ENCODE data around the gene SFTA2.
A peak's percentile ranks its signal among the peaks of the same experiment; 100 is the strongest.

SFTA2 gene

DNA sequence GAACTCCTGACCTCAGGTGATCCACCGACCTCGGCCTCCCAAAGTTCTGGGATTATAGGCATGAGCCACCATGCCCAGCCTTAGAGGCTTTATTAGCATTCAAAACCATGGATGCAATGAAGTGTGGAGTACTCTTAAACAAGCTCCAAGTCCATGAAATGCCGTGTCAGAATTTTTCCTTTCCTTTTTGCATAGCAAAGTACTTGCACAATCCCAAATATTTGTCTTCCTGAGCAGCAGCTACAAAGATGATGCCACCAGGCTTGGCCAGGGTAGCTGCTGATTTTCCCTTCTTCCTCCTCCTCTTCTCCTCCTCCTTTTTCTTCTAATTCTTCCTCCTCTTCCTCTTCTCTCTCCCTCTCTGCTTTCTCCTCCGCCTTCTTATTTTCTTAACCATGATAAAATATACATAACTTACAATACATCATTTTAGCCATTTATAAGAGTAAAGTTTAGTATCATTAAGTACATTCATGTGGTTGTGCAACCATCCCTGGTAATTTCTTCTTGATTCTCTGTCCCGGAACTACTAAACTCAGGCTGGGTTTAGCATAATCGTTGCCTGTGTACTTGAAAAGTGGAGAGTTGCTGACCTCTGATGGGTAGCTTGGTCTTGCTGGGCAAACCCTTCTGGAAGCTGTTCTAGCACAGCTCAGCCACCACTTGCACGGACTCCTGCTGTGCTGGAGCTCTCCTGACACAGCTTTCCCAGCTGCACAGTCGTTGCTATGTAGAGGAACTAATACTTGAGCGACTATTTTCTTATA, 29.1 kb upstream of the SFTA2 start:
- H3K4ac ChIP-seq (ENCODE audit: low read depth in 1 of 2, low read length in 2 of 2) = no peak overlapping the region
- WGBS = 90% methylated on average over 5 of the region's 9 CpGs
- no peak overlapping the region for H3K27ac ChIP-seq (ENCODE audit: low read length, poor library complexity, severe bottlenecking)
- no peaks in the 10 kb centered on the region for H3K36me3 ChIP-seq (ENCODE audit: control insufficient read depth in 1 of 2, insufficient read depth in 2 of 2, low read depth in 1 of 2, low read length in 2 of 2)
- H3K79me1 ChIP-seq (replicated peaks; ENCODE audit: low read length, poor library complexity, severe bottlenecking) = no peaks in the 10 kb centered on the region
- no peak overlapping the region for H3K9ac ChIP-seq (ENCODE audit: low read length)
- H2AFZ ChIP-seq (ENCODE audit: low read depth, low read length) = no peak overlapping the region
- no peak overlapping the region for H3K4me2 ChIP-seq (ENCODE audit: low read length, poor library complexity, severe bottlenecking)
- H4K91ac ChIP-seq (ENCODE audit: low read length) = no peak overlapping the region
- no peak overlapping the region for H2BK120ac ChIP-seq (ENCODE audit: low read depth, low read length)
- no peaks in the 10 kb centered on the region for H3K9me3 ChIP-seq (ENCODE audit: control insufficient read depth, low read length)
- no peak overlapping the region for H3K14ac ChIP-seq (ENCODE audit: low read length in 2 of 2)
- no peak overlapping the region for H4K8ac ChIP-seq (ENCODE audit: low read length)
- H2BK12ac ChIP-seq (ENCODE audit: low read length in 2 of 2) = no peak overlapping the region
- H3K4me1 ChIP-seq (ENCODE audit: control insufficient read depth, insufficient read depth, low read depth, low read length) = peaks cover 12% of the 10 kb centered on the region
- H2BK15ac ChIP-seq (ENCODE audit: low read depth, poor library complexity, severe bottlenecking) = no peak overlapping the region
- no peak overlapping the region for H3K4me3 ChIP-seq (ENCODE audit: insufficient read depth in 1 of 2, low read depth in 1 of 2, low read length in 2 of 2)
- peaks cover 15 to 41% of the 10 kb centered on the region in 2 experiments for H3K27me3 ChIP-seq (ENCODE audit: control insufficient read depth in 1 of 2, insufficient read depth in 1 of 2, low read length in 2 of 2)
- H2BK5ac ChIP-seq (ENCODE audit: low read depth, low read length, poor library complexity, severe bottlenecking) = no peak overlapping the region
- DNase-seq = peak; percentile 9
- no peak overlapping the region for H2AK5ac ChIP-seq (ENCODE audit: low read length, severe bottlenecking)
- H3K18ac ChIP-seq (ENCODE audit: low read depth in 1 of 2, low read length in 2 of 2) = no peak overlapping the region
- H3K23ac ChIP-seq (ENCODE audit: low read length in 2 of 2) = no peak overlapping the region

DNA sequence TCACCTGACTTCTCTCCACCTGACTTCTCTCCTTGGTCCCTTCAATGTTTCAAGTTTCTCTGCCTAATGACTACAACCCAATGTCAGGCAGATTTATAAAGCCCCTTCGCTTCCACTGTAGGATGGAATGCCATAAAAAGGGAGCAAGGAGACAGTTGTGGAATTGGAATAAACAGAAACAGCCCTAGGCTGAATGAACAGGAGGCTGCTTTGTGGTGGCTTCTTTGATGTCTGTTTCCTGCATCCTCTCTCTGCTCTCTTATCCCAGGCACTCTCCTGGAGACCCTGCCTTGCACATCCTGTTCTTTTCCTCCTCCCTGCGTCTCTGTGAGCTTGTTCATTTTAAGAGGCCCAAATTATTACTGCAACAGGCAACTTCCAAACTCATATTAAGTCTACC, 25.7 kb upstream of the SFTA2 start:
- WGBS = 43% methylated on average over 1 of the region's 2 CpGs
- Histone ChIP-seq H4K8ac (ENCODE audit: low read length) (no peak overlapping the region), H2AFZ (ENCODE audit: low read depth, low read length) (no peak overlapping the region), H2BK120ac (ENCODE audit: low read depth, low read length) (no peak overlapping the region), H3K18ac (ENCODE audit: low read depth in 1 of 2, low read length in 2 of 2) (no peak overlapping the region), H3K9me3 (ENCODE audit: control insufficient read depth, low read length) (no peaks in the 10 kb centered on the region), H2BK12ac (ENCODE audit: low read length in 2 of 2) (no peak overlapping the region), H3K4ac (ENCODE audit: low read depth in 1 of 2, low read length in 2 of 2) (no peak overlapping the region), H3K23ac (ENCODE audit: low read length in 2 of 2) (no peak overlapping the region), H2BK15ac (ENCODE audit: low read depth, poor library complexity, severe bottlenecking) (no peak overlapping the region), H3K27me3 (ENCODE audit: control insufficient read depth in 1 of 2, insufficient read depth in 1 of 2, low read length in 2 of 2) (peaks cover 16 to 59% of the 10 kb centered on the region in 2 experiments), H3K36me3 (ENCODE audit: control insufficient read depth in 1 of 2, insufficient read depth in 2 of 2, low read depth in 1 of 2, low read length in 2 of 2) (no peaks in the 10 kb centered on the region), H4K91ac (ENCODE audit: low read length) (no peak overlapping the region), H3K9ac (ENCODE audit: low read length) (no peak overlapping the region), H3K14ac (ENCODE audit: low read length in 2 of 2) (no peak overlapping the region), H3K4me1 (ENCODE audit: control insufficient read depth, insufficient read depth, low read depth, low read length) (peaks cover 17% of the 10 kb centered on the region), H3K79me1 (replicated peaks; ENCODE audit: low read length, poor library complexity, severe bottlenecking) (no peaks in the 10 kb centered on the region), H3K27ac (ENCODE audit: low read length, poor library complexity, severe bottlenecking) (no peak overlapping the region), H3K4me2 (ENCODE audit: low read length, poor library complexity, severe bottlenecking) (no peak overlapping the region), H3K4me3 (ENCODE audit: insufficient read depth in 1 of 2, low read depth in 1 of 2, low read length in 2 of 2) (no peak overlapping the region), H2BK5ac (ENCODE audit: low read depth, low read length, poor library complexity, severe bottlenecking) (no peak overlapping the region), H2AK5ac (ENCODE audit: low read length, severe bottlenecking) (no peak overlapping the region)
- no peak for DNase-seq

DNA sequence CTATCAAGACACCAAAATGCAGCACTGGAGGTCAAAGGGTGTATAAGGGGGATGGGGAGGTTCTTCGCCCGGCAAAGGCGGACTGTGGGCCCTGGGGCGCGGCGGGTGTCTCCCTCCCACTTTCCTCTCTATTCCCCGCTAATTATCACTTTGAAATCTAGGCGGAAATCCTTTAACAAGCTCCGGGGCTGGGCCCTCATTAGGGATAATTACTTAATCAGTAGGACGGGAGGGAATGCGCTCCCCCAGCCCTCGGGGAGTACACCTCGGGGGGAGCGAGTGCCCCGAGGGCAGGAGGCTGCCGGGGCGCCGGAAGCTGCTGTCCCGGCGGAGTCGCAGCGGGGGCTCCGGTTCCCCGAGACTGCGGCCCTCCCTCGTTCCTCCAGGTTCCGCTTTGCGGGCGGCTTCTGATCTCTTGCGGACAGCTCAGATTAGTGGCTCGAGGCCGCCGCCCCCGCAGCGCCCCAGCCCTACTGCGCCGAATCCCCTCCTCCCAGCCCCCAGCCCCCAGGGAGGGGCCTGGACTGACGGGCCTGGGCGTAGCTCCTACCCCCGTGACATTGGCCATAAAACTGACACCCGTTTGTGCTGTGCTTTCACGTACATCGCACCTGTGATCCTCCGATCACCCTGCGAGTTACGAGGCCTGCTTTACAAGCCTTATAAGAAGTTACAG, 23.5 kb upstream of the SFTA2 start:
- Histone ChIP-seq H4K91ac (ENCODE audit: low read length) (peak overlapping the region; percentile 28), H3K4me1 (ENCODE audit: control insufficient read depth, insufficient read depth, low read depth, low read length) (peaks cover 15% of the 10 kb centered on the region), H2AK5ac (ENCODE audit: low read length, severe bottlenecking) (no peak overlapping the region), H3K9me3 (ENCODE audit: control insufficient read depth, low read length) (peaks cover 14% of the 10 kb centered on the region), H3K27ac (ENCODE audit: low read length, poor library complexity, severe bottlenecking) (no peak overlapping the region), H2AFZ (ENCODE audit: low read depth, low read length) (peak overlapping the region; percentile 18), H3K36me3 (ENCODE audit: control insufficient read depth in 1 of 2, insufficient read depth in 2 of 2, low read depth in 1 of 2, low read length in 2 of 2) (no peaks in the 10 kb centered on the region), H2BK5ac (ENCODE audit: low read depth, low read length, poor library complexity, severe bottlenecking) (no peak overlapping the region), H3K23ac (ENCODE audit: low read length in 2 of 2) (no peak overlapping the region), H3K4me3 (ENCODE audit: insufficient read depth in 1 of 2, low read depth in 1 of 2, low read length in 2 of 2) (peak overlapping the region; percentile 42 to 71), H3K9ac (ENCODE audit: low read length) (peak overlapping the region; percentile 83), H3K18ac (ENCODE audit: low read depth in 1 of 2, low read length in 2 of 2) (peak overlapping the region in 1 of 2 experiments; percentile 32), H4K8ac (ENCODE audit: low read length) (peak overlapping the region; percentile 89), H3K79me1 (replicated peaks; ENCODE audit: low read length, poor library complexity, severe bottlenecking) (no peaks in the 10 kb centered on the region), H2BK15ac (ENCODE audit: low read depth, poor library complexity, severe bottlenecking) (no peak overlapping the region), H3K4ac (ENCODE audit: low read depth in 1 of 2, low read length in 2 of 2) (peak overlapping the region in 1 of 2 experiments; percentile 20), H3K27me3 (ENCODE audit: control insufficient read depth in 1 of 2, insufficient read depth in 1 of 2, low read length in 2 of 2) (peaks cover 36 to 78% of the 10 kb centered on the region in 2 experiments), H3K4me2 (ENCODE audit: low read length, poor library complexity, severe bottlenecking) (peak overlapping the region; percentile 66), H2BK120ac (ENCODE audit: low read depth, low read length) (no peak overlapping the region), H2BK12ac (ENCODE audit: low read length in 2 of 2) (no peak overlapping the region), H3K14ac (ENCODE audit: low read length in 2 of 2) (no peak overlapping the region)
- DNase-seq = peak; percentile 44
- WGBS = 2% methylated on average over 38 of the region's 46 CpGs

DNA sequence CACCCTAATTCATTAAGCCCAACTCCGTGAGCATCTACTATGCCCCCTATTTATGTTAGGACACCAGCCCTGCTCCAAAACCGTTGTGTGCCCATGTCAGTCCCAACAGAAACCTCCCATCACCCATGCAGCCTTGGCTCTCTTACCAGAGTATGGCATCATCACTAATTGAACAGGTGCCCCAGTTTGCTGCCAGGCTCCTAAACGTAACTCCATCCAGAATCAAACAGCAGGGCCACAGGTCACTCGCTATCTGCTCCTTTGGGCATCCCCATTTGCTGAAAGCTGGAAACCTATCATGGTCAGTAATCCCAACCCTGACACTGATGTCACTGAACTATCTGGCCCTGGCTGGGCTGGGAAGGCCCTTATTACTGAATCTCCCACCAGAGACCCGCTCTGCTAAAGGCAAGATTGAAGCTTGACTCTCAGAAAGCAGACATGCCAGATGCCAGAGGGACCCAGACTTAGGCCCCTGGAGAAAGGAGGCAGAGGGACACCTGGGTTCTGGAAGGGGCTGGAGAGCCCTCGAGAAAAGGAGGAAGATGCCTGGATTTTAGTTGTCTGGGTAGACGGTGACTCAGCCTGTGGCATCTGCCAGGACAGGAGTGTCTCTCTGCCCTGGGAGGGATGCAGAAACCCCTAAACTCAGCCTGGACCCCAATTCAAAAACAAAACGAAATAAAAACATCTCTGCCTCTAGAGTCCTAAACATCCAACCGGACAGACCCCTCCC, 22.8 kb upstream of the SFTA2 start:
- H2BK15ac ChIP-seq (ENCODE audit: low read depth, poor library complexity, severe bottlenecking) = no peak overlapping the region
- no peak overlapping the region for H3K23ac ChIP-seq (ENCODE audit: low read length in 2 of 2)
- H3K79me1 ChIP-seq (replicated peaks; ENCODE audit: low read length, poor library complexity, severe bottlenecking) = no peaks in the 10 kb centered on the region
- no peak overlapping the region for H3K27ac ChIP-seq (ENCODE audit: low read length, poor library complexity, severe bottlenecking)
- 66% methylated on average over 6 of the region's 9 CpGs for WGBS
- H3K4me1 ChIP-seq (ENCODE audit: control insufficient read depth, insufficient read depth, low read depth, low read length) = peaks cover 15% of the 10 kb centered on the region
- H4K91ac ChIP-seq (ENCODE audit: low read length) = no peak overlapping the region
- DNase-seq = peak; percentile 11
- H3K14ac ChIP-seq (ENCODE audit: low read length in 2 of 2) = no peak overlapping the region
- H2BK12ac ChIP-seq (ENCODE audit: low read length in 2 of 2) = no peak overlapping the region
- peak overlapping the region in 1 of 2 experiments; percentile 71 for H3K4me3 ChIP-seq (ENCODE audit: insufficient read depth in 1 of 2, low read depth in 1 of 2, low read length in 2 of 2)
- H3K36me3 ChIP-seq (ENCODE audit: control insufficient read depth in 1 of 2, insufficient read depth in 2 of 2, low read depth in 1 of 2, low read length in 2 of 2) = no peaks in the 10 kb centered on the region
- no peak overlapping the region for H2AK5ac ChIP-seq (ENCODE audit: low read length, severe bottlenecking)
- peaks cover 14% of the 10 kb centered on the region for H3K9me3 ChIP-seq (ENCODE audit: control insufficient read depth, low read length)
- peak overlapping the region; percentile 66 for H3K4me2 ChIP-seq (ENCODE audit: low read length, poor library complexity, severe bottlenecking)
- H3K9ac ChIP-seq (ENCODE audit: low read length) = peak overlapping the region; percentile 83
- peak overlapping the region; percentile 18 for H2AFZ ChIP-seq (ENCODE audit: low read depth, low read length)
- no peak overlapping the region for H3K4ac ChIP-seq (ENCODE audit: low read depth in 1 of 2, low read length in 2 of 2)
- H2BK120ac ChIP-seq (ENCODE audit: low read depth, low read length) = no peak overlapping the region
- no peak overlapping the region for H2BK5ac ChIP-seq (ENCODE audit: low read depth, low read length, poor library complexity, severe bottlenecking)
- peaks cover 36 to 85% of the 10 kb centered on the region in 2 experiments for H3K27me3 ChIP-seq (ENCODE audit: control insufficient read depth in 1 of 2, insufficient read depth in 1 of 2, low read length in 2 of 2)
- no peak overlapping the region for H4K8ac ChIP-seq (ENCODE audit: low read length)
- H3K18ac ChIP-seq (ENCODE audit: low read depth in 1 of 2, low read length in 2 of 2) = peak overlapping the region in 1 of 2 experiments; percentile 32

Data from mesenchymal stem cell (in vitro differentiated cells and primary cell).